HepG2 (cell line): Measurements from ENCODE around the gene ASB7. TPM values are rescaled to one million over a fixed set of nuclear protein-coding genes. Genes with fewer than 3 reads are reported as not detected.
A peak's percentile ranks its signal among the peaks of the same experiment; 100 is the strongest.

ENCODE experiments used
- ARNT2 ChIP-seq: sonication (generic); formaldehyde crosslinking; IDR thresholded peaks from 2 replicates; pipeline ENCODE4 v1.8.0; 2022; ENCODE audit warnings: mild to moderate bottlenecking, low read depth, missing genetic modification reagents, moderate library complexity
- DPF2 ChIP-seq: sonication (generic); formaldehyde crosslinking; IDR thresholded peaks from 2 replicates; pipeline ENCODE4 v1.4.0; 2020; ENCODE audit warnings: mild to moderate bottlenecking, low read depth, missing genetic modification reagents, borderline replicate concordance
- GLI4 ChIP-seq: sonication (generic); formaldehyde crosslinking; IDR thresholded peaks from 2 replicates; pipeline ENCODE4 v1.5.1; 2020; ENCODE audit warnings: missing genetic modification reagents, mild to moderate bottlenecking, moderate library complexity, borderline replicate concordance
- IKZF1 ChIP-seq: fragments of 450-650 bp; IDR thresholded peaks from 2 replicates; pipeline ENCODE4 v1.7.1; 2016
- JUNB ChIP-seq: sonication (generic); formaldehyde crosslinking; IDR thresholded peaks from 2 replicates; pipeline ENCODE4 v1.8.0; 2022; ENCODE audit warnings: missing genetic modification reagents, mild to moderate bottlenecking, borderline replicate concordance
- LCORL ChIP-seq, 2 experiments: fragments of 450-650 bp in 1 of 2; sonication (generic) in 1 of 2; formaldehyde crosslinking in 1 of 2; IDR thresholded peaks; 2 replicates each; pipeline versions ENCODE4 v1.5.0 to v1.6.1; 2017 to 2020; ENCODE audit warnings: antibody characterized with exemption in 1 of 2, missing genetic modification reagents in 1 of 2
- MAF1 ChIP-seq: sonication (generic); formaldehyde crosslinking; IDR thresholded peaks from 2 replicates; pipeline ENCODE4 v1.5.0; 2020; ENCODE audit warnings: missing genetic modification reagents, borderline replicate concordance
- NKX3-1 ChIP-seq: sonication (generic); formaldehyde crosslinking; IDR thresholded peaks from 2 replicates; pipeline ENCODE4 v1.5.0; 2020; ENCODE audit warnings: missing genetic modification reagents
- RFX3 ChIP-seq: IDR thresholded peaks from 2 replicates; pipeline ENCODE4 v1.6.1; 2016; ENCODE audit warnings: missing biosample characterization, missing genetic modification reagents
- RXRA ChIP-seq: sonication (generic); formaldehyde crosslinking; IDR thresholded peaks from 2 replicates; pipeline ENCODE4 v1.5.1; 2020; ENCODE audit warnings: missing genetic modification reagents
- SKI ChIP-seq: fragments of 450-650 bp; IDR thresholded peaks from one replicate; pipeline ENCODE4 v1.6.1; 2018; ENCODE audit warnings: mild to moderate bottlenecking; ENCODE audit not compliant: partially characterized antibody
- SP5 ChIP-seq: IDR thresholded peaks from 2 replicates; pipeline ENCODE4 v1.6.1; 2016; ENCODE audit warnings: low read depth, borderline replicate concordance
- ZBTB1 ChIP-seq: sonication (generic); formaldehyde crosslinking; IDR thresholded peaks from 2 replicates; pipeline ENCODE4 v1.4.0; 2020; ENCODE audit warnings: missing genetic modification reagents, borderline replicate concordance
- ZBTB38 ChIP-seq: sonication (generic); formaldehyde crosslinking; IDR thresholded peaks from 2 replicates; pipeline ENCODE4 v1.5.1; 2020; ENCODE audit warnings: mild to moderate bottlenecking, missing genetic modification reagents
- ZMYM3 ChIP-seq: sonication (generic); formaldehyde crosslinking; IDR thresholded peaks from 2 replicates; pipeline ENCODE4 v1.5.1; 2020; ENCODE audit warnings: mild to moderate bottlenecking, missing genetic modification reagents
- ZNF10 ChIP-seq: sonication (generic); formaldehyde crosslinking; IDR thresholded peaks from 2 replicates; pipeline ENCODE4 v1.4.0; 2020; ENCODE audit warnings: mild to moderate bottlenecking, low read depth, missing genetic modification reagents, borderline replicate concordance
- ZNF773 ChIP-seq: sonication (generic); formaldehyde crosslinking; IDR thresholded peaks from 2 replicates; pipeline ENCODE4 v1.4.0; 2020; ENCODE audit warnings: missing genetic modification reagents, borderline replicate concordance
- polyA plus RNA-seq, 8 experiments: library from polyadenylated mRNA; depleted of rRNA in 3 of 8; stranded (reverse) in 7 of 8; unstranded in 1 of 8; fragments of >200 nt; fragmentation: Illumina TruSeq in 4 of 8; extraction: Trizol in 4 of 8; gene quantifications; 2 replicates each; pipeline versions ENCODE4 v1.2.1 to v1.2.3, GENCODE V29; 2011 to 2016; ENCODE audit warnings: low read depth in 4 of 8, missing spikeins in 1 of 8, mixed read lengths in 1 of 8; ENCODE audit not compliant: insufficient read depth in 1 of 8
- total RNA-seq, 5 experiments: library from RNA; depleted of rRNA; stranded (reverse); fragments of >200 nt; fragmentation: Illumina TruSeq; extraction: Trizol; gene quantifications; 2 replicates each; pipeline ENCODE4 v1.2.3, GENCODE V29; 2016; ENCODE audit warnings: low read depth in 1 of 5
- TF ChIP-seq, protein P1 (sequence below): sonication (generic); formaldehyde crosslinking; IDR thresholded peaks from one replicate; pipeline ENCODE4 v1.5.1; 2020; ENCODE audit warnings: mild to moderate bottlenecking, missing genetic modification reagents; ENCODE audit errors: not compliant biosample characterization
- TF ChIP-seq, protein P2 (sequence below): sonication (generic); formaldehyde crosslinking; IDR thresholded peaks from 2 replicates; pipeline ENCODE4 v1.4.0; 2020; ENCODE audit warnings: missing genetic modification reagents

Gene ASB7
- total and polyA plus RNA-seq, 2 of the 13 experiments (the other 11 are each of a cell fraction or from before 2014, with no cell fraction given), result 7.7 to 12.1 TPM

DNA sequence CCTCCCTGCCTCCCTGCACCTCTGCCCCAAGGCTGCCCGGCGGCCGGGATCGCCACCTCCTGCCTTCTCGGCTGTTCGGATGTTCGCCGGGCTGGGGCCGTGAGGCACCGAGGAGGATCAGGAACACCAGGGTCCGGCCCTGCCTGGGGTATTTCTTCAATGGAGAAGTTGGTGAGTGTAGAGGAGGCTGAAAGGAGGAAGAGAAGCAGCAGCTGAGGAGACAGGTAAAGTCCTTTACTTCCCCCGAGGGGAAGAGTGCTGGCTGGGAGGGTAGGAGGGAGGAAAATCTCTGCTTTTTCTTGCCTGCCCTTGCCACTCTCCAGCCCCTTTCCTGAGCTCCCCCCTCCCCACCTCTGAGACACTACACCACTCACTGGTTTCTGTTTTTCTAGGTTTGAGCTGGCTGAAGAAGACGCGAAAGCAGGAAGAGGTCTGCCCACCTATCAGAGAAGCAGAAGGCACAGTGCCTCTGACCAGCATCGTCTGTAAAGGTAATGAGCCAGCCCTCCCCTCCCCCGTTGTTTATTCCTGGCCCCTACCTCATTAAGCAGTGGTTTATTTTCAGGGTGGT, 519 bp downstream of the ASB7 start (continued):
- TF ChIP-seq, protein P1, sequence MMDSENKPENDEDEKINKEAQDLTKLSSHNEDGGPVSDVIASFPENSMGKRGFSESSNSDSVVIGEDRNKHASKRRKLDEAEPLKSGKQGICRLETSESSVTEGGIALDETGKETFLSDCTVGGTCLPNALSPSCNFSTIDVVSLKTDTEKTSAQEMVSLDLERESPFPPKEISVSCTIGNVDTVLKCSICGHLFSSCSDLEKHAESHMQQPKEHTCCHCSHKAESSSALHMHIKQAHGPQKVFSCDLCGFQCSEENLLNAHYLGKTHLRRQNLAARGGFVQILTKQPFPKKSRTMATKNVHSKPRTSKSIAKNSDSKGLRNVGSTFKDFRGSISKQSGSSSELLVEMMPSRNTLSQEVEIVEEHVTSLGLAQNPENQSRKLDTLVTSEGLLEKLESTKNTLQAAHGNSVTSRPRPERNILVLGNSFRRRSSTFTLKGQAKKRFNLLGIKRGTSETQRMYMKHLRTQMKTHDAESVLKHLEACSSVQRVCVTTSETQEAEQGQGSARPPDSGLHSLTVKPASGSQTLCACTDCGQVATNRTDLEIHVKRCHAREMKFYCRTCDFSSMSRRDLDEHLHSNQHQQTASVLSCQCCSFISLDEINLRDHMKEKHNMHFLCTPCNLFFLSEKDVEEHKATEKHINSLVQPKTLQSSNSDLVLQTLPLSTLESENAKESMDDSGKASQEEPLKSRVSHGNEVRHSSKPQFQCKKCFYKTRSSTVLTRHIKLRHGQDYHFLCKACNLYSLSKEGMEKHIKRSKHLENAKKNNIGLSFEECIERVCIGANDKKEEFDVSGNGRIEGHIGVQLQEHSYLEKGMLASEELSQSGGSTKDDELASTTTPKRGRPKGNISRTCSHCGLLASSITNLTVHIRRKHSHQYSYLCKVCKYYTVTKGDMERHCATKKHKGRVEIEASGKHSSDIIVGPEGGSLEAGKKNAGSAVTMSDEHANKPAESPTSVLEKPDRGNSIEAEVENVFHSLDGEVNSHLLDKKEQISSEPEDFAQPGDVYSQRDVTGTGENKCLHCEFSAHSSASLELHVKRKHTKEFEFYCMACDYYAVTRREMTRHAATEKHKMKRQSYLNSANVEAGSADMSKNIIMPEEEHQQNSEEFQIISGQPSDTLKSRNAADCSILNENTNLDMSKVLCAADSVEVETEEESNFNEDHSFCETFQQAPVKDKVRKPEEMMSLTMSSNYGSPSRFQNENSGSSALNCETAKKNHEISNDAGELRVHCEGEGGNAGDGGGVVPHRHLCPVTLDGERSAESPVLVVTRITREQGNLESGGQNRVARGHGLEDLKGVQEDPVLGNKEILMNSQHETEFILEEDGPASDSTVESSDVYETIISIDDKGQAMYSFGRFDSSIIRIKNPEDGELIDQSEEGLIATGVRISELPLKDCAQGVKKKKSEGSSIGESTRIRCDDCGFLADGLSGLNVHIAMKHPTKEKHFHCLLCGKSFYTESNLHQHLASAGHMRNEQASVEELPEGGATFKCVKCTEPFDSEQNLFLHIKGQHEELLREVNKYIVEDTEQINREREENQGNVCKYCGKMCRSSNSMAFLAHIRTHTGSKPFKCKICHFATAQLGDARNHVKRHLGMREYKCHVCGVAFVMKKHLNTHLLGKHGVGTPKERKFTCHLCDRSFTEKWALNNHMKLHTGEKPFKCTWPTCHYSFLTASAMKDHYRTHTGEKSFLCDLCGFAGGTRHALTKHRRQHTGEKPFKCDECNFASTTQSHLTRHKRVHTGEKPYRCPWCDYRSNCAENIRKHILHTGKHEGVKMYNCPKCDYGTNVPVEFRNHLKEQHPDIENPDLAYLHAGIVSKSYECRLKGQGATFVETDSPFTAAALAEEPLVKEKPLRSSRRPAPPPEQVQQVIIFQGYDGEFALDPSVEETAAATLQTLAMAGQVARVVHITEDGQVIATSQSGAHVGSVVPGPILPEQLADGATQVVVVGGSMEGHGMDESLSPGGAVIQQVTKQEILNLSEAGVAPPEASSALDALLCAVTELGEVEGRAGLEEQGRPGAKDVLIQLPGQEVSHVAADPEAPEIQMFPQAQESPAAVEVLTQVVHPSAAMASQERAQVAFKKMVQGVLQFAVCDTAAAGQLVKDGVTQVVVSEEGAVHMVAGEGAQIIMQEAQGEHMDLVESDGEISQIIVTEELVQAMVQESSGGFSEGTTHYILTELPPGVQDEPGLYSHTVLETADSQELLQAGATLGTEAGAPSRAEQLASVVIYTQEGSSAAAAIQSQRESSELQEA, result no peak
- TF ChIP-seq GLI4 (CRISPR knock-in tag) (no peak), DPF2 (CRISPR knock-in tag) (no peak), IKZF1 (no peak), ZBTB38 (CRISPR knock-in tag) (0 out of 2 replicates have a peak, but pooled peaks have one; percentile 6), SKI (no peak), MAF1 (no peak), RXRA (CRISPR knock-in tag) (0 out of 2 replicates have a peak, but pooled peaks have one; percentile 8), RFX3 (CRISPR knock-in tag) (no peak), JUNB (CRISPR knock-in tag) (no peak), NKX3-1 (CRISPR knock-in tag) (0 out of 2 replicates have a peak, but pooled peaks have one; percentile 14), ZNF10 (no peak), ARNT2 (no peak), SP5 (CRISPR knock-in tag) (no peak), ZMYM3 (CRISPR knock-in tag) (no peak), ZNF773 (CRISPR knock-in tag) (no peak), ZBTB1 (CRISPR knock-in tag) (no peak), LCORL (IDR thresholded peaks at IDR 0.05) (no peak), LCORL (CRISPR knock-in tag; IDR thresholded peaks at IDR 0.05) (0 out of 2 replicates have a peak, but pooled peaks have one; percentile 10)
- TF ChIP-seq, protein P2, sequence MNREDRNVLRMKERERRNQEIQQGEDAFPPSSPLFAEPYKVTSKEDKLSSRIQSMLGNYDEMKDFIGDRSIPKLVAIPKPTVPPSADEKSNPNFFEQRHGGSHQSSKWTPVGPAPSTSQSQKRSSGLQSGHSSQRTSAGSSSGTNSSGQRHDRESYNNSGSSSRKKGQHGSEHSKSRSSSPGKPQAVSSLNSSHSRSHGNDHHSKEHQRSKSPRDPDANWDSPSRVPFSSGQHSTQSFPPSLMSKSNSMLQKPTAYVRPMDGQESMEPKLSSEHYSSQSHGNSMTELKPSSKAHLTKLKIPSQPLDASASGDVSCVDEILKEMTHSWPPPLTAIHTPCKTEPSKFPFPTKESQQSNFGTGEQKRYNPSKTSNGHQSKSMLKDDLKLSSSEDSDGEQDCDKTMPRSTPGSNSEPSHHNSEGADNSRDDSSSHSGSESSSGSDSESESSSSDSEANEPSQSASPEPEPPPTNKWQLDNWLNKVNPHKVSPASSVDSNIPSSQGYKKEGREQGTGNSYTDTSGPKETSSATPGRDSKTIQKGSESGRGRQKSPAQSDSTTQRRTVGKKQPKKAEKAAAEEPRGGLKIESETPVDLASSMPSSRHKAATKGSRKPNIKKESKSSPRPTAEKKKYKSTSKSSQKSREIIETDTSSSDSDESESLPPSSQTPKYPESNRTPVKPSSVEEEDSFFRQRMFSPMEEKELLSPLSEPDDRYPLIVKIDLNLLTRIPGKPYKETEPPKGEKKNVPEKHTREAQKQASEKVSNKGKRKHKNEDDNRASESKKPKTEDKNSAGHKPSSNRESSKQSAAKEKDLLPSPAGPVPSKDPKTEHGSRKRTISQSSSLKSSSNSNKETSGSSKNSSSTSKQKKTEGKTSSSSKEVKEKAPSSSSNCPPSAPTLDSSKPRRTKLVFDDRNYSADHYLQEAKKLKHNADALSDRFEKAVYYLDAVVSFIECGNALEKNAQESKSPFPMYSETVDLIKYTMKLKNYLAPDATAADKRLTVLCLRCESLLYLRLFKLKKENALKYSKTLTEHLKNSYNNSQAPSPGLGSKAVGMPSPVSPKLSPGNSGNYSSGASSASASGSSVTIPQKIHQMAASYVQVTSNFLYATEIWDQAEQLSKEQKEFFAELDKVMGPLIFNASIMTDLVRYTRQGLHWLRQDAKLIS, result no peak
